Lower lobe of right lung (tissue), 2 donors: ENCODE results near the gene ZNF614. TPM values are rescaled to one million over a fixed set of nuclear protein-coding genes. Genes with fewer than 3 reads are reported as not detected.

Source experiments
- ATAC-seq, 2 donors: fragments of 200-7000 bp; cut with Tn5 transposase; one replicate each; pipeline ENCODE4 v1.9.1; 2020 to 2022; ENCODE audit warnings: mild to moderate bottlenecking in 2 of 2, moderate library complexity in 2 of 2
- DNase-seq: peaks from one replicate; pipeline ENCODE4 v3.0.0-alpha.2; 2020
- H3K27ac ChIP-seq: fragments of 200-600 bp; one replicate; pipeline ENCODE4 v1.8.0; 2022
- H3K27me3 ChIP-seq: fragments of 200-600 bp; one replicate; pipeline ENCODE4 v1.8.0; 2022; ENCODE audit warnings: low read depth
- H3K36me3 ChIP-seq: fragments of 200-600 bp; one replicate; pipeline ENCODE4 v1.8.0; 2022; ENCODE audit warnings: mild to moderate bottlenecking
- H3K4me1 ChIP-seq: fragments of 200-600 bp; one replicate; pipeline ENCODE4 v1.8.0; 2022
- H3K4me3 ChIP-seq: fragments of 200-600 bp; one replicate; pipeline ENCODE4 v1.8.0; 2022; ENCODE audit warnings: mild to moderate bottlenecking
- H3K9me3 ChIP-seq: fragments of 200-600 bp; one replicate; pipeline ENCODE4 v1.8.0; 2022
- CTCF ChIP-seq: fragments of 200-600 bp; IDR thresholded peaks from one replicate; pipeline ENCODE4 v1.8.0; 2022; ENCODE audit warnings: antibody characterized with exemption, mild to moderate bottlenecking
- intact Hi-C: fragments of 100-400 bp; cut with DNase I; formaldehyde crosslinking; loops from one replicate; pipeline ENCODE4 v1.11.0; 2022
- total RNA-seq: library from RNA; stranded (reverse); fragmentation: NEBNext Ultra II Directional; extraction: Animal tissue kit (Norgen Biotek cat#: 25700); gene quantifications from one replicate; pipeline ENCODE4 v1.2.1, GENCODE V29; 2021
- donor health status: DM: no; HTN: yes; CAD: no; lungs with severe emphysema.

ZNF614 gene
- total RNA-seq, 1 donor from 2014 or later, result 7.1 TPM

GRCh38 chr19:52022193-52022592, 6.0 kb downstream of the ZNF614 start:
- Histone ChIP-seq H3K9me3 (peaks cover 79% of the 10 kb centered on the region), H3K27ac (no peak overlapping the region), H3K4me1 (peaks cover 6% of the 10 kb centered on the region), H3K36me3 (peaks cover 70% of the 10 kb centered on the region), H3K4me3 (no peak overlapping the region), H3K27me3 (no peaks in the 10 kb centered on the region)
- TF ChIP-seq CTCF, result no peak
- ATAC-seq (no peak), DNase-seq (no peak)
- intact Hi-C loops, result no loop called here

DNA sequence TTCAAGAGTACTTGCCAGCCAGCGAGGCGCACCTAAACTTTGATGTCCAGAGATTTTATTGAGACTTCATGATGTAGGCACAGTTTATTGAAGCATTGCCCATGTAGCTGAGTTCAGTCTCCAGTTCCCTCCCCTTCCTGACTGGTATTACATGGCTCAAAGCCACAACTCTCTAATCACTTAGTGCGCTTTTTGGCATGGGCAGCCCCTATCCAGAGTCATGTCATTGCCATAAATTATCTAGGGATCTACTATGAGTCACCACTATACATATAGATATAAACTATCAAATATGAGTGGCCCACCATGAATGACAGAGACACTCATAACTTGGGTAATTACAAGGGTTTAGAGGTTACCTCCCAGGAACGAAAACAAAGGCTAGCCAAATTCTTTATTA, 7.7 kb downstream of the ZNF614 start:
- Histone ChIP-seq H3K4me1 (no peaks in the 10 kb centered on the region), H3K27ac (no peak overlapping the region), H3K36me3 (peaks cover 83% of the 10 kb centered on the region), H3K9me3 (peaks cover 96% of the 10 kb centered on the region), H3K4me3 (no peak overlapping the region), H3K27me3 (no peaks in the 10 kb centered on the region)
- intact Hi-C loops, result no loop called here
- ATAC-seq, result no peak
- no peak for DNase-seq
- no peak for TF ChIP-seq CTCF

GRCh38 chr19:52010674-52011073, 17.5 kb downstream of the ZNF614 start:
- H3K4me1 ChIP-seq, result peaks cover 14% of the 10 kb centered on the region
- DNase-seq (no peak), ATAC-seq (no peak)
- intact Hi-C loops, result no loop called here
- peaks cover under 1% of the 10 kb centered on the region for H3K36me3 ChIP-seq
- no peaks in the 10 kb centered on the region for H3K27me3 ChIP-seq
- H3K27ac ChIP-seq, result no peak overlapping the region
- no peak for TF ChIP-seq CTCF
- no peak overlapping the region for H3K4me3 ChIP-seq
- peaks cover 42% of the 10 kb centered on the region for H3K9me3 ChIP-seq

- H3K36me3 ChIP-seq, result peaks cover 6% of the 10 kb centered on the region
- peak within 1 kb of the TSS; percentile 80 for H3K4me3 ChIP-seq
- H3K27me3 ChIP-seq, result no peaks in the 10 kb centered on the region
- H3K27ac ChIP-seq, result peak within 1 kb of the TSS; percentile 89
- H3K4me1 ChIP-seq, result peaks cover 14% of the 10 kb centered on the region
- ATAC-seq (peak; percentile 99 to 100), DNase-seq (peak; percentile 93)
- intact Hi-C loops, result no loop called here
- H3K9me3 ChIP-seq, result peaks cover 43% of the 10 kb centered on the region
- TF ChIP-seq CTCF, result no peak
Measured at GRCh38 chr19:52007806-52008557, 20.2 kb downstream of the ZNF614 start, which contains the start of gene ZNF615. Gene ZNF615, minus strand, starts transcription at chr19:52008211. Its CDS starts 4,500 bp downstream, at chr19:52003711.

DNA sequence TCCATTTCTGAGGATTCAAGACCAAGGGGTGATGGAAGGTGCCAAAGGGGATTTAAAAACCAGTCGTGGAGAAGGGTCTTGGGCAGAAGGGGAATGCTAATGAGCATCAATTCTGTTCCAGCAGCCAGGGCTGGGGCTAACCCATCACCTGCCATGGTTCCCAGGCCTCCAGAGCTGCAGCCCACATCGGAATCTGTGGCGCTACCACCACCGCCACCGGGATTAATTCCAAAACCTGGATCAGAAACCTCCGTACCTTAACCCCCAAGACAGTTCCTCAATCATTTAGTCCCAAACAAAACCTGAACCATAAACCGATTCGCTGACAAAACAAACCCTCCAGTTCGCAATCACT, 20.8 kb downstream of the ZNF614 start:
- Histone ChIP-seq H3K27me3 (no peaks in the 10 kb centered on the region), H3K9me3 (peaks cover 39% of the 10 kb centered on the region), H3K4me1 (peaks cover 14% of the 10 kb centered on the region), H3K36me3 (peaks cover 10% of the 10 kb centered on the region), H3K27ac (peak overlapping the region; percentile 89), H3K4me3 (peak overlapping the region; percentile 80)
- intact Hi-C loops, result no loop called here
- TF ChIP-seq CTCF, result no peak
- ATAC-seq (peak in 1 of 2 donors; percentile 47), DNase-seq (no peak)
